ENCODE results near the gene SOCS3. TPM values are rescaled to one million over a fixed set of nuclear protein-coding genes. Genes with fewer than 3 reads are reported as not detected.

The SOCS3 gene
- total RNA-seq: 61.5 and 66.8 TPM in 2 replicates

DNA sequence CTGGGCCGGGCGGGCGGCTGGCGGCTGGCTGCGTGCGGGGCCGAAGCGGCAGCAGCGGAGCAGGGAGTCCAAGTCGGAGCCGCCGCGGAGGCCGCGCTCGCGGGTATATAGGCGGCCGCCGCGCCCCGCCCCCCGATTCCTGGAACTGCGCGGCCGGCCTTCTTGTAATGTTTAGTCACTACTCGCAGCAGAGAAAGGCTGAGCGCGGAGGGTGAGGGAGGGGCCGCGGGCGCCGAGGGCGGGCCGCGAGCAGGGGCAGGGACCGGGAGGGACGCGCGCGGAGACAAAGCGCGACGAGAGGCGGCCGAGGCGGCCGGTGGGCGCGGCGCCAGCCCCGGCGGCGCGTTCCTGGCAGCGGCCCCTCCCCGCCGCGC lies at the start of gene SOCS3:
TSS of gene SOCS3 (minus strand) at position 81 of the 374 bp plus-strand sequence. CDS start 982 bp downstream, outside the sequence.

GRCh38 chr17:78378225-78379130 lies 18.6 kb upstream of the SOCS3 start, which contains the start of gene PGS1:
TSS of gene PGS1 (plus strand) at chr17:78378649. CDS start at chr17:78378666, 17 bp downstream.

Other genes starting within 250 kb of the SOCS3 start
- 2.2 and 3.0 TPM in 2 replicates for gene TMC6, start 231.3 kb downstream of the SOCS3 start, total RNA-seq
- not detected in 2 replicates for gene TMC8, start 229.3 kb downstream of the SOCS3 start, total RNA-seq
- gene C17orf99, start 213.7 kb downstream of the SOCS3 start, total RNA-seq: not detected in 2 replicates
- gene SYNGR2, start 191.5 kb downstream of the SOCS3 start, total RNA-seq: 2.0 and 2.5 TPM in 2 replicates
- gene TK1, start 173.0 kb downstream of the SOCS3 start, total RNA-seq: 5.9 and 7.7 TPM in 2 replicates
- gene AFMID, start 172.7 kb downstream of the SOCS3 start, total RNA-seq: 41.1 and 44.2 TPM in 2 replicates
- 4.2 and 10.3 TPM in 2 replicates for gene BIRC5, start 145.8 kb downstream of the SOCS3 start, total RNA-seq
- not detected in 2 replicates for gene TMEM235, start 128.4 kb downstream of the SOCS3 start, total RNA-seq
- 15.8 and 23.6 TPM in 2 replicates for gene PGS1, start 18.6 kb upstream of the SOCS3 start, total RNA-seq
- gene DNAH17, start 217.3 kb upstream of the SOCS3 start, total RNA-seq: not detected in 2 replicates

All from cardiac ventricle fibroblast (primary cell).